NCI-H1694 treated with DMSO at 0.1 percent for 48 hours (cell line): ENCODE results near the gene NLRP2B.
"Not testable (repeated sequence)": the region's sequence is repeated elsewhere in the genome, so short reads cannot be mapped to it uniquely, and the experiment has no call there.

Experiments used
- DNase-seq: peaks from one replicate; lab custom pipeline; 2025; lab: John Stamatoyannopoulos, UW

The NLRP2B gene

DNA sequence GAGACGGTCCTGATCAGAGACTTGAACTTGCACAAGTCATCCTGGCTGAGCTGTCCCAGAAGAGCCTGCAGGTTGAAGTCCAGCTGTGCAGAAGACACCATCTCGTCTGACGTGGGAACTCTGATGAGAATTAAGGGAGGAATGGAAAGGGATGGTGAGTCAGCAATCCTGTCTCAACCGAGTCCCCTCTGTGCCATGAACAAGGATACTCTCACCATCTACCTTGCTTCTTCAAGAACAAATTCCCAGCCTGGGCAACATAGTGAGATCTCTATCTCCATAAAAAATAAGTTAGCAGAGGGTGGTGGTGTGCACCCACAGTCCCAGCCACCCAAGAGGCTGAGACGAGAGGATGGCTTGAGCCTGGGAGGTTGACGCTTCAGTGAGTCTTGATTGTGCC lies at the start of gene NLRP2B:
Gene NLRP2B (minus strand): TSS at position 101 of the 400 bp plus-strand sequence.
- no peak for DNase-seq

DNA sequence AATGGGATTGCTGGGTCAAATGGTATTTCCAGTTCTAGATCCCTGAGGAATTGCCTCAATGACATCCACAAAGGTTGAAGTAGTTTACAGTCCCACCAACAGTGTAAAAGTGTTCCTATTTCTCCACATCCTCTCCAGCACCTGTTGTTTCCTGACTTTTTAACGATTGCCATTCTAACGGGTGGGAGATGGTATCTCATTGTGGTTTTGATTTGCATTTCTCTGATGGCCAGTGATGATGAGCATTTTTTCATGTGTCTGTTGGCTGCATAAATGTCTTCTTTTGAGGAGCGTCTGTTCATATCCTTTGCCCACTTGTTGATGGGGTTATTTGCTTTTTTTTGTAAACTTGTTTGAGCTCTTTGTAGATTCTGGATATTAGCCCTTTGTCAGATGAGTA lies 45.9 kb upstream of the NLRP2B start:
- DNase-seq = not testable (repeated sequence)

GRCh38 chrX:57681341-57681740 lies 1.3 kb upstream of the NLRP2B start:
- DNase-seq = no peak

GRCh38 chrX:57678686-57679428 lies 1.2 kb downstream of the NLRP2B start:
- no peak for DNase-seq

GRCh38 chrX:57677132-57677858 lies 2.8 kb downstream of the NLRP2B start:
- DNase-seq = no peak

GRCh38 chrX:57675320-57675719 lies 4.7 kb downstream of the NLRP2B start:
- DNase-seq = no peak

- DNase-seq = no peak
Observed at GRCh38 chrX:57674861-57675260, 5.2 kb downstream of the NLRP2B start.

GRCh38 chrX:57669961-57670360 lies 10.1 kb downstream of the NLRP2B start:
- no peak for DNase-seq

GRCh38 chrX:57667010-57667409 lies 13.1 kb downstream of the NLRP2B start:
- DNase-seq = no peak

- no peak for DNase-seq
Observed at GRCh38 chrX:57655065-57655464, 25.0 kb downstream of the NLRP2B start.

- no peak for DNase-seq
Observed at GRCh38 chrX:57652705-57653104, 27.4 kb downstream of the NLRP2B start.

- no peak for DNase-seq
Observed at GRCh38 chrX:57651169-57651919, 28.7 kb downstream of the NLRP2B start.

DNA sequence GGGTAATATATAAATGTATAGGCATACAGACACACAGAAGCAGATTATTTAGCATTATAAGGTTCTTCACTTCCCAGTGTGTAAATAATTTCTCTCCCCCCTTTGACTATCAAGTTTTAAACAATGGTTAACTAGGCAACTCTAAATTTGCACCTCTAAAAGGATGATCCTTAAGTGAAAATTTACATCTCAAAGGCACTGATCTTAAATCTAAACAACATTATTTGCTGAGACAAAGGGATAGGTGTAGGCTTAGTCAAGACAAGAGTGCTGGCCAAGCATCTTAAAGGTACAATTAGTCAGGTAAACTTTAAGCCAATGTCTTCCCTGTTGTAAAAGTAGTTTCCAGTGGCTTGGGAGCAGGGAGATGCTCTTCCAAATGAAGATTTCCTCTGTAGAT lies 33.0 kb downstream of the NLRP2B start:
- no peak for DNase-seq

- DNase-seq = no peak
Observed at GRCh38 chrX:57643698-57644097, 36.4 kb downstream of the NLRP2B start.

DNA sequence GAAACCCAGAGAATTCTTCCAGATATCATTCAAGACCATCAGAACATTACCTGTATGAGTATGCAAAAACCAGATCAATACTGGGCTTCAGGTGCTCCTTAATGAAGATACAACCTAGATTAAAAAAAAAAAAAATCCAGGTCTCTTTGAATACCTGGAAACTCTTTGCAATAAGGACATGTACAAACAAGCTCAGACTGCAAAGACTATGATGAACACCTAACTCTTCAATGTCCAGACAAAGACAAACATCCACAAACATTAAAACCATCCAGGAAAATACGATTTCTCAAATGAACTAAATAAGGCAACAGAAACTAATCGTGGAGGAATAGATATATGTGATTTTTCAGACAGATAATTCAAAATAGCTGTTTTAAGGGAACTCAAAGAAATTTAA lies 38.7 kb downstream of the NLRP2B start:
- no peak for DNase-seq

DNA sequence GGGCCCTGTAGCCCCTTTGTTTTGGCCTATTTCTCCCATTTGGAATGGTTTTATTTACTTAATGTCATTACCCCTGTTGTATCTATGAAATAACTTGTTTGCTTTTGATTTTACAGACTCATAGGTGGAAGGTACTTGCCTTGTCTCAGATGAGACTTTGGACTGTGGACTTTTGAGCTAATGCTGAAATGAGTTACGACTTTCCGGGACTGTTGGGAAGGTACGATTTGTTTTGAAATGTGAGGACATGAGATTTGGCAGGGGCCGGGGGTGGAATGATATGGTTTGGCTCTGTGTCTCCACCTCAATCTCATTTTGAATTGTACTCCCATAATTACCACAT lies 39.4 kb downstream of the NLRP2B start:
- no peak for DNase-seq

DNA sequence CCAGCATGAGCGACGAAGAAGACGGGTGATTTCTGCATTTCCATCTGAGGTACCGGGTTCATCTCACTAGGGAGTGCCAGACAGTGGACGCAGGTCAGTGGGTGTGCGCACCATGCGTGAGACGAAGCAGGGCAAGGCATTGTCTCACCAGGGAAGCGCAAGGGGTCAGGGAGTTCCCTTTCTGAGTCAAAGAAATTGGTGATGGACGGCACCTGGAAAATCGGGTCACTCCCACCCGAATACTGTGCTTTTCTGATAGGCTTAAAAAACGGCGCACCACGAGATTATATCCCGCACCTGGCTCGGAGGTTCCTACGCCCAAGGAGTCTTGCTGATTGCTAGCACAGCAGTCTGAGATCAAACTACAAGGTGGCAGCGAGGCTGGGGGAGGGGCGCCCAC lies 50.6 kb downstream of the NLRP2B start:
- DNase-seq = not testable (repeated sequence)
